K562 treated with DMSO at 1 percent for 48 hours (cell line): Measurements from ENCODE around the gene KDM4E. TPM values are rescaled to one million over a fixed set of nuclear protein-coding genes. Genes with fewer than 3 reads are reported as not detected.

ENCODE experiments used
- total RNA-seq: library from RNA; unstranded; fragments of 300-600 nt; gene quantifications from 2 replicates; pipeline ENCODE4 v1.2.3, GENCODE V29; 2022; ENCODE audit warnings: low replicate concordance; ENCODE audit errors: extremely low read depth

The KDM4E gene
- not detected in 2 replicates for total RNA-seq

DNA sequence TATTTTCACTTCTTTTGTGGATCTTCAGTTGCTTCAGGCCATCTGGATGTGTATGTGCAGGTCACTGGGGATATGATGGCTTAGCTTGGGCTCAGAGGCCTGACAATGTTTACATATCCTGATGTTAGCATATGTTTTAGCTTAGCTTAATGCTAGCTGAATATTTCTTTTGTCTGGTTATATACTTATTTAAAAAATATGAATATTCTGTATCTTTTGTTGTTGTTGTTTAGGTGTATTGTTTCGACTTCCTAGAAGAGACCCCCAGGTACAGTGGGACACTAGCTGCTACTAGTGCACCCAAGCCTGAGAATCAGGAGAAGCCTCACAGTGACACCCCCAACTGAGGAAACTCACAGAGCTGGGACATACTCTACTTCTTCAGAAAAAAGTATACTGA lies at the start of gene KDM4E:
Gene KDM4E (plus strand): TSS at position 301 of the 400 bp plus-strand sequence. CDS start 300 bp downstream, outside the sequence.

DNA sequence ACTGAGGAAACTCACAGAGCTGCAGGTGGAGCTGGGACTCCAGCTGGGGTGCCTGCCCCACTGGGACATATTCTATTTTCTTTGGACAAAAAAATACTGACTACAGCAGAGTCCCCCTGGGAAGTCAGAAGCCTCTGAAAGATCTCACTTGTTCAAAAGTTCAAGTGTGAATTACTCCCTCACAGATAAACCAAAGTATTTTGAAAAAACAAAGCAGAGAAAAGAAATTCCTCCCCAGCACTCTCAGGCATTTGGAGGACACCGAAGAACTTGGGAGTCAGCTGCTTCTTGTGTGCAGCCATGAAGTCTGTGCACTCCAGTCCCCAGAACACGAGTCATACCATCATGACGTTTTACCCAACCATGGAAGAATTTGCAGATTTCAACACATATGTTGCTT lies 24.1 kb downstream of the KDM4E start, which contains the start of gene KDM4F:
Gene KDM4F (plus strand): TSS at position 301 of the 400 bp plus-strand sequence.

DNA sequence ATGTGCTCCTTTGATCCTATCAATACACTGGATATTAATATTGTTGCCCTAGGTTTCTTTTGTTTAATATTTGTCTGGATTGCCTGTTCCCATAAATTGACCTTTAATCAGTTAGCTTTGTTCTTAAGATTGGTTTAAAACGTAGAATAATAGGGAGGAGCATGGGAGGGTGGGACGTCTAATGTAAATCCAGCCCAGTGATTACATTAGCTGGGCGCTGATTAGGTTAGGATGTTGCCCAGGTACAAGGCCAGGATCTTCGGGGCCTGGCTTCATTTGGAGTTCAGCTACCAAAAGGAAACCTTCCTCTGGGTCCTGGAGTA lies 41.6 kb downstream of the KDM4E start, which contains the start of gene SRSF8:
Gene SRSF8 (plus strand): TSS at position 204 of the 323 bp plus-strand sequence. CDS start 308 bp downstream, outside the sequence.

Other genes starting within 250 kb of the KDM4E start
- gene CWC15, start 51.7 kb upstream of the KDM4E start, total RNA-seq = not detected in 2 replicates
- gene KDM4D, start 51.5 kb upstream of the KDM4E start, total RNA-seq = not detected in 2 replicates
- gene KDM4F, start 24.2 kb downstream of the KDM4E start, total RNA-seq = not detected in 2 replicates
- not detected in 2 replicates for gene SRSF8, start 41.7 kb downstream of the KDM4E start, total RNA-seq
- gene ENDOD1, start 64.6 kb downstream of the KDM4E start, total RNA-seq = not detected in 2 replicates
- not detected in 2 replicates for gene SESN3, start 205.9 kb downstream of the KDM4E start, total RNA-seq